ENCODE results near the gene SEC14L1. TPM values are rescaled to one million over a fixed set of nuclear protein-coding genes. Genes with fewer than 3 reads are reported as not detected.

SEC14L1 gene
- polyA plus RNA-seq, 2 of the 4 experiments (the other 2 are of a cell fraction): 27.5 to 40.4 TPM

GRCh38 chr17:77213778-77214132, 73.0 kb downstream of the SEC14L1 start:
- no peaks in the 10 kb centered on the region for H3K4me1 ChIP-seq
- TF ChIP-seq EP300 (IDR thresholded peaks at IDR 0.05) (no peak), HOXA7 (CRISPR knock-in tag; IDR thresholded peaks at IDR 0.05) (no peak), JUNB (IDR thresholded peaks at IDR 0.05) (no peak)
- FAIRE-seq: no peak
- no peak overlapping the region for H3K4me2 ChIP-seq
- H3K27ac ChIP-seq: no peak overlapping the region
- ChIA-PET POLR2A (no interaction called here), CTCF (interaction anchor here (0.6 to 6.5 kb wide), 14 partner anchors 10 to 281 kb away, joined by 3 to 40 read pairs (median 6); no protein-coding TSS in a partner anchor)
- H3K4me3 ChIP-seq: no peak overlapping the region
- no peak for DNase-seq (ENCODE audit: low read depth in 1 of 2, low spot score in 1 of 2)
- H3K9me3 ChIP-seq: no peaks in the 10 kb centered on the region
- 79% methylated on average over 17 of the region's 17 CpGs for WGBS (ENCODE audit: missing lambda C conversion rate)
- no peak for ATAC-seq

DNA sequence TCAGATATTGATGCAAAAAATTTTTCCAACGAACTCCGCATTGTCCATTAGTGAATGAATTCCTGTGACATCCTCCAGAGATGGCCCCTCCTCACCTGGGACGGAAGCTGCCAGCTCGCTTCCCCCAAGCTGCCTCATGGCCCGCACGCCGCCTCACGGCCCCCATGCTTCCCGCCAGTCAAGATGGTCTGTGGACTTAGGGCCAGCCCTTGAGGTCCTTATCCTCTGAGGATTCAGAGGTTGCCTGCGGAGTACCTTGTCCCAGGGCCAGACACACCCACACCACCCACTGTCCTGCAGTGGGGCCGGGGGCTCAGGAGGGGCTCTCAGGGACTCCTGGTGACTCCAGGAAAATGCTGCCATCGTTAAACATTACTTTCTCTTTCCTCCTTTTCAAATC, 73.6 kb downstream of the SEC14L1 start:
- no peak overlapping the region for H3K4me3 ChIP-seq
- POLR2A ChIA-PET: no interaction called here
- H3K4me1 ChIP-seq: no peaks in the 10 kb centered on the region
- no peak; a peak in 1 of 6 replicates for ATAC-seq
- no peak overlapping the region for H3K27ac ChIP-seq
- 91% methylated on average over 12 of the region's 12 CpGs for WGBS (ENCODE audit: missing lambda C conversion rate)
- no peak for DNase-seq (ENCODE audit: low read depth in 1 of 2, low spot score in 1 of 2)
- H3K4me2 ChIP-seq: no peak overlapping the region
- H3K9me3 ChIP-seq: no peaks in the 10 kb centered on the region
- TF ChIP-seq, protein P1, sequence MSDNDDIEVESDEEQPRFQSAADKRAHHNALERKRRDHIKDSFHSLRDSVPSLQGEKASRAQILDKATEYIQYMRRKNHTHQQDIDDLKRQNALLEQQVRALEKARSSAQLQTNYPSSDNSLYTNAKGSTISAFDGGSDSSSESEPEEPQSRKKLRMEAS (IDR thresholded peaks at IDR 0.05): 0 out of 2 replicates have a peak, but pooled peaks have one; percentile 5
- TF ChIP-seq EHF (CRISPR knock-in tag; IDR thresholded peaks at IDR 0.05): no peak
- CTCF ChIA-PET: interaction anchor here (0.7 to 6.5 kb wide), 23 partner anchors 9 to 281 kb away, joined by 3 to 40 read pairs (median 5); no protein-coding TSS in a partner anchor
- FAIRE-seq: no peak

- CTCF ChIA-PET: interaction anchor here (0.6 to 6.5 kb wide), 36 partner anchors 9 to 315 kb away, joined by 3 to 40 read pairs (median 3); no protein-coding TSS in a partner anchor
- 78% methylated on average over 11 of the region's 11 CpGs for WGBS (ENCODE audit: missing lambda C conversion rate)
- TF ChIP-seq REST (IDR thresholded peaks at IDR 0.05) (no peak), EHMT2 (IDR thresholded peaks at IDR 0.05; ENCODE audit: low read depth) (no peak), RAD21 (conservative IDR thresholded peaks at IDR 0.05 in 1 of 2, IDR thresholded peaks at IDR 0.05 in 1 of 2) (peak; percentile 63 to 81), CBX2 (IDR thresholded peaks at IDR 0.05; ENCODE audit: borderline replicate concordance, low read depth) (no peak), HMGXB4 (CRISPR knock-in tag; IDR thresholded peaks at IDR 0.05; ENCODE audit: borderline replicate concordance) (no peak), RFX5 (IDR thresholded peaks at IDR 0.05) (no peak), MYC (IDR thresholded peaks at IDR 0.05; ENCODE audit: borderline replicate concordance, low read length) (no peak), CTCF (IDR thresholded peaks at IDR 0.05) (peak; percentile 69), SMC3 (IDR thresholded peaks at IDR 0.05) (peak; percentile 75), MAZ (IDR thresholded peaks at IDR 0.05; ENCODE audit: borderline replicate concordance, low read depth, low read length) (no peak), RARB (CRISPR knock-in tag; IDR thresholded peaks at IDR 0.05) (no peak)
- TF ChIP-seq, protein P2, sequence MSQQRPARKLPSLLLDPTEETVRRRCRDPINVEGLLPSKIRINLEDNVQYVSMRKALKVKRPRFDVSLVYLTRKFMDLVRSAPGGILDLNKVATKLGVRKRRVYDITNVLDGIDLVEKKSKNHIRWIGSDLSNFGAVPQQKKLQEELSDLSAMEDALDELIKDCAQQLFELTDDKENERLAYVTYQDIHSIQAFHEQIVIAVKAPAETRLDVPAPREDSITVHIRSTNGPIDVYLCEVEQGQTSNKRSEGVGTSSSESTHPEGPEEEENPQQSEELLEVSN (IDR thresholded peaks at IDR 0.05; ENCODE audit: borderline replicate concordance, low read depth): no peak
- FAIRE-seq: no peak
- peak; percentile 86 to 94 for ATAC-seq
- POLR2A ChIA-PET: no interaction called here
- peak; percentile 73 to 79 for DNase-seq (ENCODE audit: low read depth in 1 of 2, low spot score in 1 of 2)
- Histone ChIP-seq H3K27ac (no peak overlapping the region), H3K4me2 (no peak overlapping the region), H3K9me3 (no peaks in the 10 kb centered on the region), H3K4me3 (no peak overlapping the region), H3K4me1 (no peaks in the 10 kb centered on the region)
Observed at GRCh38 chr17:77214743-77215142, 74.0 kb downstream of the SEC14L1 start.

Measured in A549 (cell line).